Measurements from ENCODE around the gene LAMC3.

DNA sequence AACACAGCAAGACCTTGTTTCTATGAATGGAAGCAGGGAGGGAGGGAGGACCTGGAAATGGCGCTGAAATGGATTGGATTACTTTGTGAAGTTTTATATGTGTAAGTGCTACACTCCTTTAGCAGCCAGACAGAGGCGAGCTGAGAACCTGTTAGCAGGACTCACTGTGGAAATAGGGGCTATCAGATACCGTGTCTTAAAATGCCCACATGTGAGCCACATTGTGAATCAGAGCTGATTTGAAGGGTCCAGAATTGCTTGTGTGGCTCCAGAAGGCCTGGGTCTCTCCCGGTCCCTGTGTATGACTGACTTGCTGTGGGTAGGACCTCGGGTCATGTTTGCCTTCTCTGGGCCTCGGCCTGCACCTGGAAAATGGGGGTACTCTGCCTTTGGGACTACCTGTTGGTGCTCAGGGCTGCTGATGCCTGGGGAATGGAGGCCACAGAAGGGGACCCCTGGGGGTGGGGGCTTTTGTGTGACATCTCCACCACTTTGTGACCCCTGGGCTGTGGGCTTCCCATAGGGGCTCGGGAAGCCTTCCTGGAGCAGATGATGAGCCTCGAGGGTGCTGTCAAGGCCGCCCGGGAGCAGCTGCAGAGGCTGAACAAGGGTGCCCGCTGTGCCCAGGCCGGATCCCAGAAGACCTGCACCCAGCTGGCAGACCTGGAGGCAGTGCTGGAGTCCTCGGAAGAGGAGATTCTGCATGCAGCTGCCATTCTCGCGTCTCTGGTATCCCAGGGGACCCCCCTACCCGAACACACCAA lies 63.3 kb downstream of the LAMC3 start:
- TF ChIP-seq POLR2A (IDR thresholded peaks at IDR 0.05; ENCODE audit: low read depth, low read length): no peak
- TF ChIP-seq POLR2AphosphoS5 (IDR thresholded peaks at IDR 0.05; ENCODE audit: low read depth, low read length): no peak
- no peak; the same call in 1 of the 2 replicates for TF ChIP-seq TAF1 (IDR thresholded peaks at IDR 0.05; ENCODE audit: borderline replicate concordance, low read depth, low read length)

Data from GM12892 (cell line).